Measurements from ENCODE around the gene HSPB2.

The HSPB2 gene

GRCh38 chr11:111921541-111922230, 9.2 kb downstream of the HSPB2 start:
- TF ChIP-seq, protein P1, sequence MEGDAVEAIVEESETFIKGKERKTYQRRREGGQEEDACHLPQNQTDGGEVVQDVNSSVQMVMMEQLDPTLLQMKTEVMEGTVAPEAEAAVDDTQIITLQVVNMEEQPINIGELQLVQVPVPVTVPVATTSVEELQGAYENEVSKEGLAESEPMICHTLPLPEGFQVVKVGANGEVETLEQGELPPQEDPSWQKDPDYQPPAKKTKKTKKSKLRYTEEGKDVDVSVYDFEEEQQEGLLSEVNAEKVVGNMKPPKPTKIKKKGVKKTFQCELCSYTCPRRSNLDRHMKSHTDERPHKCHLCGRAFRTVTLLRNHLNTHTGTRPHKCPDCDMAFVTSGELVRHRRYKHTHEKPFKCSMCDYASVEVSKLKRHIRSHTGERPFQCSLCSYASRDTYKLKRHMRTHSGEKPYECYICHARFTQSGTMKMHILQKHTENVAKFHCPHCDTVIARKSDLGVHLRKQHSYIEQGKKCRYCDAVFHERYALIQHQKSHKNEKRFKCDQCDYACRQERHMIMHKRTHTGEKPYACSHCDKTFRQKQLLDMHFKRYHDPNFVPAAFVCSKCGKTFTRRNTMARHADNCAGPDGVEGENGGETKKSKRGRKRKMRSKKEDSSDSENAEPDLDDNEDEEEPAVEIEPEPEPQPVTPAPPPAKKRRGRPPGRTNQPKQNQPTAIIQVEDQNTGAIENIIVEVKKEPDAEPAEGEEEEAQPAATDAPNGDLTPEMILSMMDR (IDR thresholded peaks at IDR 0.05; ENCODE audit: low read length, missing control alignments): no peak
- H3K4me3 ChIP-seq (replicated peaks; ENCODE audit: low read depth, low read length): no peak overlapping the region
- no peak for DNase-seq (ENCODE audit: low read depth)

DNA sequence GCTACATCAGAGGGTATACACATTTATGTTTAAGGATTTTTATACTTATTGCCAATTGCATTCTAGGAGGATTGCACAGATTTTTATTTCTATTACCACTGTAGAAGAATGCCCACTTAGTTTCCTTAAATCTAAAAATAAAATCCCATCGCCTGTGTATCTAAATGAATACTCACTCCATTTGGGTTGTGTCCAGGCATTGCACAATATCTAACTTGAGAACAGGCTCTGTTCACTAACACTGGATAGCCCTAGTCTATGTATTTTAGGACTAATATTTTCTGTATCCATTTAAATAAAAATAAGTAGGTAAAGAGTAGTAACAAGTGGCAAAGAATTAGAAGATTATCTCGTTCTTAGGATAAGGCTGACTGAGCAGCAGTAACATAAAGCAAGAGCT, 10.3 kb downstream of the HSPB2 start:
- TF ChIP-seq, protein P1 (IDR thresholded peaks at IDR 0.05; ENCODE audit: low read length, missing control alignments): no peak
- DNase-seq (ENCODE audit: low read depth): peak; percentile 89
- H3K4me3 ChIP-seq (replicated peaks; ENCODE audit: low read depth, low read length): no peak overlapping the region

DNA sequence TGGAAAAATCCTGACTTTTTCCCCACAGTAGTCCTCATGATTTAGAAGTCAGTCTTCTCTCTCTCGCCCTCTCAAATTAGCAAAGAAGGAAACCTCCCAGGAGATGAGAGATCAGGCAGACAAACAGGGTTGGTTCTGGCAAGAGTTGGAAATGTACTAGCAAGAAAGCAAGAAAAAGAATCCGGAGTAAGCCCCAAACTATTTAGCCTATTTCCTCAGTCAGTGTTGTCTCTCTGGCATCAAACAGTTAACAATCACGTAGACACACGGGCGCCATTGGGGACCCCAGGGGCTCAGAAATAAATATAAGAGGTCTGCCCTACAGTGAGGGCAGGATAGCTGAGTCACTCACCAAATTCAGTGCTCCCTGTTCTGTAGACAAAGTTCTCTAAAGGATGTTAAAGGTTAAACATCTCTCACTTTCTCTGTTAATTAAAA, 10.8 kb downstream of the HSPB2 start:
- TF ChIP-seq, protein P1 (IDR thresholded peaks at IDR 0.05; ENCODE audit: low read length, missing control alignments): no peak
- DNase-seq (ENCODE audit: low read depth): peak; percentile 55
- no peak overlapping the region for H3K4me3 ChIP-seq (replicated peaks; ENCODE audit: low read depth, low read length)

GRCh38 chr11:111923951-111924350, 11.4 kb downstream of the HSPB2 start:
- DNase-seq (ENCODE audit: low read depth): no peak
- TF ChIP-seq, protein P1 (IDR thresholded peaks at IDR 0.05; ENCODE audit: low read length, missing control alignments): no peak
- H3K4me3 ChIP-seq (replicated peaks; ENCODE audit: low read depth, low read length): no peak overlapping the region

DNA sequence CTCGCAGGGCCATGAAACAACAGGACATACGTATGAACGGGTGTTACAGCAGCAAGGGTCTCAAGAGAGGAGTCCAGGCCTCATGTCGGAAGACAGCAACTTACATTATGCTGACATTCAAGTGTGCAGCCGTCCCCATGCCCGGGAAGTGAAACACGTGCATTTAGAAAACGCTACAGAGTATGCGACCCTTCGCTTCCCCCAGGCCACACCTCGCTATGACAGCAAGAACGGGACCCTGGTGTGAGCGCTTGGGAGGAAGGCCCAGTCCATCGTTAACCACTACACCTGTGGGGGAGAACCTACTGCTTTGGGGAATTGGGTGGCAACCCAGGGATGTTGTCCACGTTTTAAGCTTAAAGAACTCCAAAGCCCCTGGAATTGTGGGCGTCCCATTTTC, 13.4 kb downstream of the HSPB2 start:
- H3K4me3 ChIP-seq (replicated peaks; ENCODE audit: low read depth, low read length): no peak overlapping the region

DNA sequence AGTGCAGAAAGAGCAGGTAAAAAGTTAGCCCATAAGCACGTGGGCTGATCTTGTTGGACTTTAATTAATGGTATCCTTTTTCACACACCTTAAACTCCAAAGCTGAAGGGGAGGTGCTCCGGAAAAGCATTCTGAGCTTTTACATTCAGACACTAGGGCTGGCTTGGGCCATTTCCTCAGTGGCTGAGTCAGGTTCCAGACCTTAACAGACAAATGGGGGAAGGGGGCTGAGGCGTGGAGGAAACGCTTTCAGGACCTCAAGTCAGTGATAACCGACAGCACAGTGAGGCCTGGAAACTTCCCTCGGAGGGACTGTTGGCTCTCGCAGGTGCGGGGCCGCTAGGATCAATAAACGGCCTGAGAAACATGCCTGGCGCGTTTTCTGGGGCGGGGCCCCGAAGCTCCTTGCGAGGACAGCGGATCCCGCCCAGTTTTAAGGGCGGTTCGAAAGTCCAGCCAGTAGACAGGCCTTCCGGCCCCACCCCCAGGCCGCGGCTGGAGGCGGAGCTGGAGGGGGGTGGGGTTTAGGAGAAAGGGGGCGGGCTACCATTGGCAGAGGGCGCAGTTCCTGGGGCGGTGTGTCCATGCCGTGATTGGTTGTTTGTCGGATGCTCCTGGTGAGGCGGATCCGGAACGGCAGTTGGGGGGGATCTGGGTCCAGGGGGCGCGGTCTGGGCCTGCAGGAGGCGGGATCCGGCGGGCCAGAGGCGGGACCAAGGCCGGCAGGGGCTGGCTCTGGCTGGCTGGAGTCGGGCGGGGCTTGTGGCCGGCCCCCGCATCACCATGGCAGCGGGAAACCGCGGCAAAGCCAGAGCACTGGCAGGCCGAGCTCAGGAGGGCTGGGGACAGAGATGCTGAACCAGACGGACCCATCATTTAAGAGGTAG, 14.2 kb downstream of the HSPB2 start:
- peak overlapping the region; percentile 56 for H3K4me3 ChIP-seq (replicated peaks; ENCODE audit: low read depth, low read length)
- TF ChIP-seq, protein P1 (IDR thresholded peaks at IDR 0.05; ENCODE audit: low read length, missing control alignments): no peak

More for the DNA sequence above, 13.4 kb downstream of the HSPB2 start:
- no peak for DNase-seq (ENCODE audit: low read depth)
- TF ChIP-seq, protein P1 (IDR thresholded peaks at IDR 0.05; ENCODE audit: low read length, missing control alignments): no peak

More for the DNA sequence above, 14.2 kb downstream of the HSPB2 start:
- peak; percentile 97 for DNase-seq (ENCODE audit: low read depth)

All from fibroblast of pulmonary artery (primary cell).